MV-4-11 (cell line): ENCODE results near the gene SFT2D2.

Experiments
- DNase-seq: peaks from one replicate; lab custom pipeline; 2025; lab: John Stamatoyannopoulos, UW

The SFT2D2 gene

DNA sequence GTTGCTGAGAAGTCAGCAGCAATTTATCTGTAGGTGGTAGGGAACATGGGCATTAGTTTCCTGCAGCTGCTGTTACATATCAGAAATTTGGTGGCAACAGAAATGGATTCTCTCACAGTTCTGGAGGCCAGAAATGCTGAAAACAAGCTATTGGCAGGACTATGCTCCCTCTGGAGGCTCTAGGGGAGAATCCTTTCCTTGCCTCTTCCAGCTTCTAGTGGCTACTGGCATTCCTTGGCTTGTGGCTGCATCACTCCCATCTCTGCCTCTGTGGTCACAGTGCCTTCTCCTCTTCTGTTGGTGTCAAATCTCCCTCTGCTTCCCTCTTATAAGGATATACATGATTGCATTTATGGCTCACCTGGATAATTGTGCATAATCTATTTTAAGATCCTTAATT is 2.5 kb upstream of the SFT2D2 start:
- DNase-seq, result no peak

DNA sequence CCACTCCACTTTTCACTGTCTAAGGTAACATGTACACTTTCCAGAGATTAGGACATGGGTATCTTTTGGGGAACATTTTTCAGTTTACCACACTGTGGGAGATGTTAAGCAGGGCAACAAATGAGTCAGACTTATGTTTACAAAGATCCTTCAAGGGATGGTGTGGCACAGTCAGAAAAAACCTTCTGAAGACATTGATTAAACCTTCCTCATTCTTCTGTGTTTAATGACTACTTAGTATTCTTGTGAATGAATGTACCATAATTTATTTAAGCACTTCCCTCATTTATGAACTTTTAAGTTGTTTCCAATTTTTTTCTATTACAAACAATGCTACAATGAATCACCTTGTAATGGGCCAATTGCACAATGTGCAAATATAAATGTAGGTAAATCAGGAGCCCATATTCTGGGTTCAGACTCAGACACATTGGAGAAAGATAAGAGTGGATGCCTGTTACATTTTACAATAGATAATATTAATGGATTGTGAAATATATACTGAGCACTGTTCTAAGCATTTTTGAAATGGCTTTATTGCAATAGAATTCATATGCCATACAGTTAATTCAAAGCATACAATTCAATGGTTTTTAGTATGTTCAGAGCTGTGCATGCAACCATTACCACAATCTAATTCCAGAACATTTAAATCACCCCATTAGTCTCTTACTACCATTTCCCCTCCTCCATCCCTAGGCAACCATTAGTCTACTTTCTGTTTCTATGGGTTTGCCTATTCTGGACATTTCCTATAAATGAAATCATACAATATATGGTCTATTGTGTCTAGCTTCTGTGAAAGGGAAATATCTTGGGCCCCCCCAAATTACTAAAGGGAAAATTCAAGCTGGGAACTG is 1.9 kb upstream of the SFT2D2 start:
- no peak for DNase-seq

DNA sequence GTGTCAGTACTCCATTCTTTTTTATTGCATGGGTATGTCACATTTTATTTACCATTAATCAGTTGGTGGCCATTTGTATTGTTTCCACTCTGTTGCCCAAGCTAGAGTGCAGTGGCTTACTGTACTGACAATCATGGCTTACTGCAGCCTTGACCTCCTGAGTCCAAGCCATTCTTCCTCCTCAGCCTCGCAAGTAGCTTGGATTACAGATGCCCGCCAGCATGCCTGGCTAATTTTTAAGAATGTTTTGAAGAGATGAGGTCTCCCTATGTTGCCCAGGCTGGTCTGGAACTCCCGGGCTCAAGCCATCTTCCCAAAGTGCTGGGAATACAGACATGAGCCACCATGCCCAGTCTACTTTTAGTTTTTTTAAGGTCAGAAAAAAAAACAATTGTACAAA is 813 bp upstream of the SFT2D2 start:
- no peak for DNase-seq

DNA sequence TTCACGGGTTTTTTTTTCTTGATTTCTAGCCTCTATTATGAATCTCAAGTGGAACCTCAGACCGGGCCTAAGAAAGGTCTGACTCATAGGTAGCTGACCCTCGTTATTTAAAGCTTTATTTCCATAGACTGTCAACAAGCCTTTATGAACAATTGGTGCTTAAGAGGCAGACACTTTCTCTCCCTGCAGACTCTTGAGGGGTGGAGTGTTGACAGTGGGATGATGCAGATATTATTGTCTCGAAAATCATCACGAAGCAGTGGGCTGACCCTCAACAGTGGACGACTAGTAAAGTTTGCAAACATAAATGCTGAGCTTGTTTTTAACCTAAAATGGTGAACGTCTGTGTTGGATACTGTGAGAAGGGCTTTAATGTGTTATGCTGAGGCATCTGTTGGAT is 1.8 kb downstream of the SFT2D2 start:
- no peak for DNase-seq

DNA sequence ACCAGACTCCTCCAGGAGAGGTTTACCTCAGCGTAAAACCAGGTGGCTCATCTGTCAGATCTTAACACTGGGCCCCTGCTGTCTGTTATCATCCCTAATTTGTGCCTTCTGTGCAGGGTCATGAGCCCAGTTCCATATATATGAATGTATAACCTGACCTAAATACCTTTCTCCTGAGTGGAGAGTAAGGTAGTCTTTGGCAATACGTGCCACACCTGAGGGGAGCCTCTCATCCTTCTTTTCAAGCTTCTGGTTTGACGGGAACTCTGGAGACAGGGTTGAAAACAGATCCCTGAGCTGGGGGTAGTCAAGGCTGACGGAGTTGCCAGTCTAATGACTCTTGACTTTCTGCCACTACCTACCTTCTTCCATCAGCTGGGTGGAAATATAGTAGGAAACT is 4.1 kb downstream of the SFT2D2 start:
- no peak for DNase-seq

DNA sequence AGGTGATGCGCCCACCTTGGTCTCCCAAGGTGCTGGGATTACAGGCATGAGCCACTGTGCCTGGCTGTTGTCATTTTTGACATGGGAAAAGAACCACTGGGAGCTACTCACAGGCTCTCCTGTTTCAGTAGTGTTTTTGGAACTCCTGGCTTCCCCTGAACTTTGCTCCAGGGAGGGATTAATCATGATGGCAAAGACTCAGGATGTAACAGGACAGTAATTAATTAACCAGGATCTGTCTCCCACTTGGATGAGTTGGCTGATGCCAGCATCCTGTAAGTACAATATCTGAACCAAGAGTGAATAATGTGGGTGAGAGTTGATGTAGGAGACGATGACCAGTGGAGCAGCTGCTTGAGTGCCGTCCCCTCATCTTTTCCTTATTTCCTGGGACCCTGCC is 4.9 kb downstream of the SFT2D2 start:
- DNase-seq, result no peak

DNA sequence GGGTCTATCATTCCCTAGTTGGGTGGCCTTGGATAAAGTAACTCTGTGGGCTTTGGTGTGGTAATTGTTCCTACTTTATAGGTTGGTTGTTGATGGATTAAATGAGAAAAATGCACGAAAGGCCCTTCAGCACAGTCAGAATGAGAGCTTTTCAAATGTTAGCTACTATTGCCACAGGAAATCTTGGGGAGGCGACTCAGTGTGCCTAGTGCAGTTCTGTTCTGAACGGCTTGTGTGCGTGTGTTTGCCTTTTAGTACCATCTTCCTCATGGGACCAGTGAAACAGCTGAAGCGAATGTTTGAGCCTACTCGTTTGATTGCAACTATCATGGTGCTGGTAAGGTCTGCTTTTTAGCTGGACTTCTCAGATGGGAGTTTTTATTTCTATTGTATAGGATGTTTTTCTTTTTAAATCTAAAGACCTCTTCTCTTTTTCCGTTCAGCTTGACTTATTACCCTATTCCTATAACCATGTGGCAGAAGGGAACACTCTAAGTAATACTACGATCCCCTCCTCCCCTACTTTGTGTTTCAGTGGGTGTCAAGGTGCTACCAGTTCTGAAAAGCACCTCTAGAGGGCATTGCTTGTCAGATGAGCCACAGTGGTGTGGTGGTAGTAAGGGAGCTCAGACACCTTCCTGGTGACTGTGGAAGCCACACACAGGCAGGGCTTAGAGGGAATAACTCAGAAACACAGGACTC is 9.2 kb downstream of the SFT2D2 start:
- DNase-seq, result peak; percentile 15

DNA sequence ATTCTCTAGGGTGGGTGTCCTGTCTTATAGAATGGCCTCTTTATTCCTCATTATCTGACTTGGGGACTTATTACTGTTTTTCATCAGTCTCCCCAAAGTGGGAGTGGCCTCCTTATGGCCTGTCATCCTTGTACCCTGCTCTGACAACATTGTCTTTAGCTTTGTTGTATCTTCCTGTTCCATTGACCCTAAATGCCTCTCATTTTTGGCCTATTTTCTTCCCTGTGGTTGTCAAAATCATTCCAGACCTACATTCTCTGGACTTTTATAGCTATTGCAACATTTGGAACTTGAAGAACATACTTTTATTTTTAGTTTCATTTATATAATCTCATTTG is 9.7 kb downstream of the SFT2D2 start:
- DNase-seq, result no peak

DNA sequence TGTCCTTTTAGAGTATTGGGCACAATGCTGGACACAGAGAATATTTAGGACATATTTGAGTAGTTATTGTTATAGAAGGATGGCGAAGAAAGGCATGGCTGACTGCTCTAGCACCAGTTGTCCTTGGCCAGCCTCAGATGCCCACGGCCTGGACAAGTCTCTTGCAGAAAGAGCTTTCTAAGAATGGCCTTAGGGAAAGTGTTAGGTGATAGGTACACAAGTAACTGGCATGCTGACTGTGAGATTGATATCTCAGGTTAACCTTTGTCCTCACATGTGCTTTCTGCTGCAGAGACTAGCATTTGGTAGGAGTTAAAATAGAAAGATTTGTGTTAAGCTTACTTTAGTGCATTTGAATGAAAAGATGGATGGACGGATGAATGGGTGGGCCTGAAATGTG is 10.1 kb downstream of the SFT2D2 start:
- DNase-seq, result no peak

DNA sequence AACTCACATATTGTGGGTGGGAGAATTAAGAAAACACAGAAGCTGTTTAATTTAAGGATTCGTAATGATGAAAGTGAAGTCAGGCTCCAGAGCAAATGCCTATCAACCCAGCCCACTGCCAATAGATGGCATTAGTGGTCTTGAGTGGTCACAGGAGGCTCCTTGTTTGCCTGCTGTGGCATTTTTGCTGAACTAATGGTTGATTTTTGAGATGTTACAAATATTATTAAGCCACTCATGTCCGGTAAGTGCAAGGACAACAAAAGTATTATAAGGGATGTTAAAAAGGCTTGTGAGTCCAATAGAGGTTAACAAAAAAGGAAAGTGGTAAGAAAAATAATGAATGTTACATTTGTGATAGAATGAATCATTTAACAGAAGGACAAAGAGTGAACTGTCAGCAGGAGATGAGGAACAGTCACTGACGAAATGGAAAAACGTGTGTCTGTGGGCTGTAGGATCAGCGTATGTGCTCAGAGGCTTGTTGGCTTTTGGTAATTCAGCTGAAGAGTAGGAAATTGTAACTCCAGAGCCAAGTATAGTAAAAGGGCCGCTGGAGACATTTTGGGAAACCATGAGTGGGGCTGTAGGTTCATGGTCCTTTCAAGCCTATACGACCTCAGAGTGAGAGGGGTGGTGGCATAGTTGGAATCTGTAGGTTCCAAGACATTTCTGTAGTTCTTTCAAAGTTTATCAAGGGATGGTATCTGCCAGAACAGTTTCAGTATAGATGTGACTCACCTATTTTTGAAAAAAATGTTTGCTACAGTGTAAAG is 11.2 kb downstream of the SFT2D2 start:
- DNase-seq, result no peak

DNA sequence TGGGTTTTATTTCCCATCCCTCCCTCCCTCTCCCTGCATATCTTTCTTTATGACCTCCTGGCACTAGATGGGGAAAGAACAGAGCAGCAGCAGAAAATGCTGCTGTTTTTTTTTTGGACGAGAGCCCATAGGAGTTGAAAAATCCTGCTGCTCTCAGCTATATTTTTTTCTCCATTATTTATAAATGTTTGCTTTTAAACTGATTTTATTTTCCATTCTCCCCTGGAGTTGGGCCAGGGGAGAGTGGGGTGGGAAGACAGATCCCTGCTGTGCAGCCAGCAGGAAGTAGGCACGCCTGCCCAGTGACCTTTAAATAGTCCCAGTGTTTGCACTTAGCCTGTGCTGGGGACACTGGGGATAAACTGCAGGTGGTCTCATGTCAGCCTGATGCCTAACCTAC is 17.4 kb downstream of the SFT2D2 start:
- no peak for DNase-seq

DNA sequence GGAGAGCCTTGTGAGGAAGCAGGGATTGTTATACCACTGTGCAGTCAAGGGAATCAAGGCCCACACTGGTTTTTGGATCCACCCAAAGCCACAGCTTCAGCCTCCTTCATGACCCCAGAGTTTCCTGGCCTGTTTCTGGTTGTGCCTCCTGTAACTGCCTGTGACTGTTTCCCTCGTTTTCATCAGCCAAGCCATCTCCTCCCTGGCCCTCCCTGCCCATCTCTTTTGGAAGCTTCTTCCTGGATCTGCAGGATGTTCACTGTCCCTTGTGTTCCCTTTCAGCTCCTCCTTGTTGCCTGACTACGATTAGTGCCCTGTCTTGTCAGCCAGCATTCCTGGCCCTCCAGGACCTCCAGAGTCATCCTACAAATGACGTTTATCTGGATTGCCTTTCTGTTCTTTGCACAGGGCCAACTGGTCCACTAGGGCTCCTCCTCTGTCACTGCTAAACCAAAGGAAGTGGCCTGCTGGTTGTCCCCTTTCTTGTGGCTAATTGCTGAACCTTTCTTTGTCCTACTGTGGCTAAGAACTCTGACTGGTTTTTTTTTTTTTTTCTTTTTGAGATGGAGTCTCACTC is 17.9 kb downstream of the SFT2D2 start:
- DNase-seq, result no peak

DNA sequence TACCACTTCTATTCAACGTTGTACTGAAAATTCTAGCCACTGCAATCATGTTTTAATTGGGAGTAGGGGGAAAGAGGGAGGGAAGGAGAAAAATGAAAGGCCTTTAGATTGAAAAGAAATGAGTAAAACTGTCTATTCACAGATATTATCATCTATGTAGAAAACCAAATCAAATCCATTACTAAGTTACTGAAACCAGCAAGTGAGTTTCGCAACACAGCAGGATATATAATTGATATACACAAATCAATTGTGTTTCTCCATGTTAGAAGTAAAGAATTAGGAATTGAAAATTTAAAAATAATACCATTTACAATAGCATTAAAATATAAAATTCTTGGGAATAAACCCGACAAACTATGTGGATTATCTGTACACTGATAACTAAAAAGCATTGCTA is 19.2 kb downstream of the SFT2D2 start:
- no peak for DNase-seq

DNA sequence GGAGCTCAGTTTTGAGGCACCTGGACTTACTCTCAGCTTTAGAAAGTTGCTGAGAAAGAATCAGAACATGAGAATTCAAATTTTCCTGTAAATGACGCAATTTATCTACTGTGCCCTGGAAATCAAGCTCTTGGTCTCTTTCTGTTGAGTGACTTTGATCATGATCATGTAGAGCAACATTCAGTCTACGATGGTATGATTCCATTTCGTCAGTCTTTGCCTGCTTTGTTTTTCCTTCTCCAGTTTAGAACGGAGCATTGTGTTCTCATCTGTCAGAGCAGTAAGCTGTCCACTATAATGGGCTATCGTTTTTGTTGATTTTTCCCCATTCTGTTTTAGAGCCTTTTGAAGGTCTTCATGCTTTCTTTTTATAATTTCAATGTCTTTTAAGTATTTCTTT is 20.7 kb downstream of the SFT2D2 start:
- no peak for DNase-seq

DNA sequence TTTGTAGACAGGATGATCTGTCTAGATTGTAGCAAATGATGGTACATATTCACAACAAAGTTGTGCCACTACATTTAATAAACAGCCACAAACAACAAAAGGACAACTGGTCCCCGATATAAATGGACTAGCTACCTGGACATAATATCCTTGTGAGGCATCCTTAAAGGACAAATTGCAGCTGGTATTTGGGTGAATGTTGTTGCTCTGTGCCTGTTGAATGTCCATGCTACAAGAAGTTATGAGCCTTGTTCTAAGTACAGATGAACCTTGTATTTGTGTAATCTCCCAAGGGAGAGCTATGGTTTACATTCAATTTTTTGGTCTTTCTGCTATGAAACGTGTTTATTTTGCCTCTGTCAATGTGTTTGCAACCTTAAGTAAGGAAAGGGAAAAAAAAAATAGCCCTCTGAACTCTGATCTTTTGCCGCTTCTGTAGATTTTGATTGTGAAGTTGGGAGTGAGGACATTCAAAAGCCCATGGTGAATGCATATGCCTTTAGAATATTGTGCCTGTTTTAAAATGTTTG is 26.5 kb downstream of the SFT2D2 start:
- no peak for DNase-seq

DNA sequence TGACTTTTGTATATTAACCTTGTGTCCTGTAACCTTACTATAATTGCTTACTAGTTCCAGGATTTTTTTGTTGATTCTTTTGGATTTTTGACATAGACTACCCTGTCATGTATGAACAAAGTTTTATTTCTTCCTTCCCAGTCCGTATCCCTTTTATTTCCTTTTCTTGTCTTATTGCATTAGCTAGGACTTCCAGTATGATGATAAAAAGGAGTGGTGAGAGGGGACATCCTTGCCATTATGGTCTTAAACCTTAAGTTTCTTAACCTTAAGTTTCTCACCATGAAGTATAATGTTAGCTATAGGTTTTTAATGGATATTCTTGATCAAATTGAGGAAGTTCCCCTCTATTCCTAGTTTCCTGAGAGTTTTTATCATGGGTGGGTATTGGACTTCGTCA is 30.4 kb downstream of the SFT2D2 start:
- no peak for DNase-seq

DNA sequence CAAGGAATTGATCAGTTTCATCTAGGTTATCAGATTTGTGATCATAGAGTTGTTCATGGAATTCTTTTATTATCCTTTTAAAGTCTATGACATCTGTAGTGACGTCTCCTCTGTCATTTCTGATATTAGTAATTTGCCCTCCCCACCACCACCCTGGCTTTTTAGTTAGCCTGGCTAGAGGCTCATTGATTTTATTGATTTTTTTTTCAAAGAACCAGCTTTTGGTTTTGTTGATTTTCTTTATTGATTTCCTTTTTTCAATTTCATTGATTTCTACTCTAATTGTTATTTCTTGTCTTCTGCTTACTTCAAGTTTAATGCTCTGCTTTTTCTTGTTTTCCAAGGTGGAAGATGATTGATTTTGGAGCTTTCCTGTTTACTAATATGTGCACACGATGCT is 31.6 kb downstream of the SFT2D2 start:
- no peak for DNase-seq

DNA sequence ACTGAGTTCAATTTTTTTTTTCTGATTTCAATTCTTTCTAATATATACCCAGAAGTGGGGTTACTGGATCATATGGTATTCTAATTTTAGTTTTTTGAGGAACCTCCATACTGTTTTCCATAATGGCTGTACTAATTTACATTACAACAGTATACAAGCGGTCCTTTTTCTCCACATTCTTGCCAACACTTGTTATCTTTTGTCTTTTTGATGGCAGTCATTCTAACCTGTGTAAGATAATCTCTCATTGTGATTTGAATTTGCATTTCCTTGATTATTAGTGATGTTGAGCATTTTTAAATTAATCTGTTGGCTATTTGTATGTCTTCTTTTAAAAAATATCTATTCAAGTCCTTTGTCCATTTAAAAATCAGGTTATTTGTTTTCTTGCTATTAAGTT is 33.8 kb downstream of the SFT2D2 start:
- no peak for DNase-seq

DNA sequence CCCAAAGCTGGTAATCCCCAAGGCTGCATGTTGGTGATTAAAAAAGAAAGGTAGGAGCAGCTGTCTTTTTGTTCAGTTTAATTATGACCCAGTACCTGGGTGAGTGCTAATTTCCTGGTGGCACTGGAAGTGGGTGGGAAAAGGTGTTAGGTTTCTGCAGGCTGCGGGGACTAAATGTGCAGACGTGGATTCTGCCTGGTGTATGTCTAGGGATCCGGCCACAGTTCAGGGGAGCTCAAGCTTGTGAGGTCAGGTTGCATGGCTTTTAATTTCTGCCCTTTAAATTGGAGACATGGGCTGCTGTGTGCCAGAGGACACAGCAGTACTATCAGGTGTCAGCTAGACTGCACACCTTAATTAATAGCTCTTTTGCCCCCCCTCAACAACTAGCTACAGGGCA is 34.6 kb downstream of the SFT2D2 start:
- no peak for DNase-seq

DNA sequence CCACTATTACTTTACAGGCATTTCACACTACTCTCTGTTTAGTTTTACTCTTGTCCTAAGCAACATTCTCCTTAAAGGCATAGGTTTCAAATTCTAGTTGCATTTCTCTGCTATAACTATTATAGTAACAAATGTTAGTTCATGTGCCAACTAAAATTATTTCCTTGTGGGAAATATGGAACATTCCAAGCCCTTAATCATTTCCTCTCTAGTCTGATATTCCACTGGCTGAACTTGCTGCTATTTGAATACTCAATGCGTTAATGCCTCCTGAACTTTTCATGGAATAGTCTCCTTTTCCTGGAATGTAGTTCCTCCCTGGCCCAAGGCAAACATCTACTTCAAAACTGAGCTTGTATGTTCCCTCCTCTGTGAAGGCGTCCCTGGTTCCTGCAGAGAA is 35.6 kb downstream of the SFT2D2 start:
- no peak for DNase-seq

DNA sequence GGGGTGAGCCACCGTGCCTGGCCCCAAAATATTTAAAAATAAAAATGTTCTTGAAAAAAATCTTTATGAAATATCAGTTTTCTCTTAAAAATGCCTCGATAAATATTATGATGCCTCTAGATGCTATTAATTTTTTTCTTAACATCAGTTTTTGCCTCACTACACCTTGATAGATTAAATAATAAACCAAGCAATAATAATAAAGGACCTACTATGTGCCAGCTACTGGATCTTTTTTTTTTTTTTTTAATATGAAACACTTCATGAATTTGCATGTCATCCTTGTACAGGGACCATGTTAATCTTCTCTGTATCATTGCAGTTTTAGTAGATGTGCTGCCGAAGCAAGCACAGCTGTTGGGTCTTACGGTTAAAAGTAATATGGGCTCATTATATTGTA is 37.3 kb downstream of the SFT2D2 start:
- no peak for DNase-seq

DNA sequence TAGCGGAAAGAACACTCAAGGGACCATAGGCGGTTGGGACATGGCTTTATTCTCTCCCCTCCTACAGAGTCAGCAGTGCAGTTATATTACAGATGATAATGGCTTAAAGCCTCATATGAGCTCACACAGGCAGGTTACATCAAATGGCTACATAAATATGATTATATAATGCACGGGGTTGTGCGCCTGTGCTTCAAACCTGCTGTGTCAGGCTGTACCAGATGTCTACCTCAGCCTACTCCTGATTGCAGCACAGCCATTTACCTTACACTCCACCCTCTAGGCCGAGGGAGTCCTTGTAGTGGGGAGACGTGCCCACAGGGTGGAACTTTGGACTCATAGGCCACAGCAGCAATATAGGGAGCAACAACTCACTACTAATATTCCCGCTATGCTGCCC is 38.5 kb downstream of the SFT2D2 start:
- DNase-seq, result no peak

DNA sequence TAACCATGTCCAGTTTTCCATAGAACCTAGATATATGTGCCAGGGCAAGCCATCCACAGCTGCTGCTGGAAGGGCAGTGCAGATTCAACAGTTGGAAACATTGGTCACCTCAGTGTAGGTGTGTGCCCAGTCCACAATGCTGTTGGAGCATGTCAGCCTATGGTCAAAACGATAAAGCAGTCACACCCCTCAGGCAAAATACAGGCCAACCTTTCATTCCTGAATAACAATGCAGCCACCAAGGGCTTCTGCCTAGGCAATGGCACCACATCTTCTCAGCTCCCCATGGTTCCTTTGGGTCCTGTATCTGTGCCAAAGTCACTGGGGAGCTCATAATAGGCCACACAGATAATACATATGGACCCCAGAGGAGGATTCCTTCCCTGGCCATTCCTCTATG is 39.8 kb downstream of the SFT2D2 start:
- no peak for DNase-seq
